Gastrocnemius medialis (tissue), 4 donors: Measurements from ENCODE around the gene BRPF1. TPM values are rescaled to one million over a fixed set of nuclear protein-coding genes. Genes with fewer than 3 reads are reported as not detected.

ENCODE experiments used
- ATAC-seq, 2 donors: fragments of 150-250 bp; one replicate each; pipeline ENCODE4 v1.9.1; 2016
- DNase-seq, 2 donors: peaks; one replicate each; pipeline ENCODE4 v3.0.0-alpha.2; 2019
- H3K27ac ChIP-seq, 4 donors: fragments of 200-600 bp; sonication (generic); 1 replicate in 1 of 4; 2 replicates in 3 of 4; pipeline ENCODE4 v1.5.1; 2016 to 2018; ENCODE audit warnings: mild to moderate bottlenecking in 2 of 4, moderate library complexity in 1 of 4
- H3K27me3 ChIP-seq, 3 donors: fragments of 200-600 bp; sonication (generic) in 2 of 3; 1 replicate in 1 of 3; 2 replicates in 2 of 3; pipeline versions ENCODE4 v1.5.1 to v1.6.0; 2016 to 2019; ENCODE audit warnings: mild to moderate bottlenecking in 1 of 3, moderate library complexity in 1 of 3
- H3K36me3 ChIP-seq, 2 donors: fragments of 200-600 bp; sonication (generic) in 1 of 2; one replicate each; pipeline ENCODE4 v1.5.1; 2017 to 2018
- H3K4me1 ChIP-seq, 2 donors: fragments of 200-600 bp; sonication (generic) in 1 of 2; one replicate each; pipeline ENCODE4 v1.5.1; 2016 to 2017; ENCODE audit warnings: mild to moderate bottlenecking in 2 of 2
- H3K4me3 ChIP-seq, 4 donors: fragments of 200-600 bp; sonication (generic) in 3 of 4; 1 replicate in 1 of 4; 2 replicates in 3 of 4; pipeline ENCODE4 v1.5.1; 2016 to 2019; ENCODE audit warnings: mild to moderate bottlenecking in 2 of 4
- H3K9me3 ChIP-seq, 3 donors: fragments of 200-600 bp; sonication (generic) in 2 of 3; 1 replicate in 1 of 3; 2 replicates in 2 of 3; pipeline ENCODE4 v1.5.1; 2016 to 2019
- POLR2A ChIP-seq, 2 donors: fragments of 450-650 bp; IDR thresholded peaks; one replicate each; pipeline ENCODE4 v1.6.1; 2017; ENCODE audit warnings: antibody characterized with exemption in 2 of 2, mild to moderate bottlenecking in 2 of 2, moderate library complexity in 2 of 2
- in situ Hi-C, 4 donors: fragments of 200-750 bp; cut with MboI; loops; one replicate each; pipeline versions ENCODE4 v1.15.0 to v1.8.0; 2017; ENCODE audit warnings: low sequenced_read_pairs in 4 of 4
- intact Hi-C: fragments of 100-400 bp; cut with DNase I; formaldehyde crosslinking; loops from one replicate; pipeline ENCODE4 v1.15.1; 2023; ENCODE audit warnings: low total_unique reads
- total RNA-seq, 4 donors: library from RNA; depleted of rRNA; stranded (reverse); fragments of >200 nt; gene quantifications; one replicate each; pipeline versions ENCODE4 v1.1.0 to v1.2.3, GENCODE V29; 2016
- TF ChIP-seq, protein P1 (sequence below), 5 experiments: fragments of 450-650 bp in 3 of 5; fragments of 200-600 bp in 2 of 5; sonication (generic) in 2 of 5; IDR thresholded peaks in 4 of 5; conservative IDR thresholded peaks in 1 of 5; 1 replicate in 4 of 5; 2 replicates in 1 of 5; pipeline ENCODE4 v1.5.1; 2016 to 2019; ENCODE audit warnings: antibody characterized with exemption in 5 of 5, mild to moderate bottlenecking in 3 of 5, moderate library complexity in 3 of 5

BRPF1 gene
- total RNA-seq, 4 donors from 2014 or later: 12.0 to 19.5 (median 14.7) TPM

DNA sequence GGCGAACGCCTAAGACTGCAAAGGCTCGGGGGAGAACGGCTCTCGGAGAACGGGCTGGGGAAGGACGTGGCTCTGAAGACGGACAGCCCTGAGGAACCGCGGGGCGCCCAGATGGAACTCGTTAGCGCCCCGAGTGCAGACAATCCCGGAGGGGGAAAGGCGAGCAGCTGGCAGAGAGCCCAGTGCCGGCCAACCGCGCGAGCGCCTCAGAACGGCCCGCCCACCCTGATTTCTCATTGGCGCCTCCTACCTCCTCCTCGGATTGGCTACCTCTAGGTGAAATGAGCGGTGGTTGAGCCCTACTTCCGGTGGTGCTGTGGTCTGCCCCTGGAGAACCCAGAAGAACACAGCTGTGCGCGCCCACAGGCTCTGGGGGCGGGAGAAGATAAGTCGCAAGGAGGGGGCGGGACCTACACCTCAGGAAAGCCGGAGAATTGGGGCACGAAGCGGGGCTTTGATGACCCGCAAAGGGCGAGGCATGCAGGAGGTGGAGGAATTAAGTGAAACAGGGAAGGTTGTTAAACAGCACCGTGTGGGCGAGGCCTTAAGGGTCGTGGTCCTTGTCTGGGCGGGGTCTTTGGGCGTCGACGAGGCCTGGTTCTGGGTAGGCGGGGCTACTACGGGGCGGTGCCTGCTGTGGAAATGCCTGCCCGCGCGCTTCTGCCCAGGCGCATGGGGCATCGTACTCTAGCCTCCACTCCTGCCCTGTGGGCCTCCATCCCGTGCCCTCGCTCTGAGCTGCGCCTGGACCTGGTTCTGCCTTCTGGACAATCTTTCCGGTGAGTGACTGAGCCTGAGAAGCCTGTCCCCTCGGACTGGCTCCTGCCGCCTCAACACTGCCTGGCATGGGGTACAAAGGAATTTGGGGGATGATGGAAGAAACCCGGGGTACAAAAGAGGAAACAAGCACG lies 18.4 kb downstream of the BRPF1 start, which contains the start of gene OGG1:
OGG1 (plus strand) TSS at position 308 of the 911 bp plus-strand sequence; CDS start at position 643, 335 bp downstream.
- DNase-seq (peak; percentile 98), ATAC-seq (peak; percentile 98)
- H3K4me3 ChIP-seq: peak within 1 kb of the TSS; percentile 77 to 95 (median 84)
- TF ChIP-seq POLR2A (IDR thresholded peaks at IDR 0.05): peak; percentile 56 to 74
- TF ChIP-seq, protein P1, sequence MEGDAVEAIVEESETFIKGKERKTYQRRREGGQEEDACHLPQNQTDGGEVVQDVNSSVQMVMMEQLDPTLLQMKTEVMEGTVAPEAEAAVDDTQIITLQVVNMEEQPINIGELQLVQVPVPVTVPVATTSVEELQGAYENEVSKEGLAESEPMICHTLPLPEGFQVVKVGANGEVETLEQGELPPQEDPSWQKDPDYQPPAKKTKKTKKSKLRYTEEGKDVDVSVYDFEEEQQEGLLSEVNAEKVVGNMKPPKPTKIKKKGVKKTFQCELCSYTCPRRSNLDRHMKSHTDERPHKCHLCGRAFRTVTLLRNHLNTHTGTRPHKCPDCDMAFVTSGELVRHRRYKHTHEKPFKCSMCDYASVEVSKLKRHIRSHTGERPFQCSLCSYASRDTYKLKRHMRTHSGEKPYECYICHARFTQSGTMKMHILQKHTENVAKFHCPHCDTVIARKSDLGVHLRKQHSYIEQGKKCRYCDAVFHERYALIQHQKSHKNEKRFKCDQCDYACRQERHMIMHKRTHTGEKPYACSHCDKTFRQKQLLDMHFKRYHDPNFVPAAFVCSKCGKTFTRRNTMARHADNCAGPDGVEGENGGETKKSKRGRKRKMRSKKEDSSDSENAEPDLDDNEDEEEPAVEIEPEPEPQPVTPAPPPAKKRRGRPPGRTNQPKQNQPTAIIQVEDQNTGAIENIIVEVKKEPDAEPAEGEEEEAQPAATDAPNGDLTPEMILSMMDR (IDR thresholded peaks at IDR 0.05 in 4 of 5, conservative IDR thresholded peaks at IDR 0.05 in 1 of 5): no peak
- H3K27ac ChIP-seq: peak within 1 kb of the TSS; percentile 88 to 99 (median 97)
- H3K27me3 ChIP-seq: no peaks in the 10 kb centered on the region
- in situ Hi-C loops: no loop called here
- intact Hi-C loops: loop anchor here (1.0 to 2.0 kb wide), 4 partner anchors 19 to 101 kb away; partner anchors contain the start of genes BRPF1, MTMR14, RPUSD3 and TADA3
- peaks cover 19 to 23% of the 10 kb centered on the region in 2 donors for H3K4me1 ChIP-seq
- H3K36me3 ChIP-seq: peaks cover 2 to 55% of the 10 kb centered on the region in 2 donors
- no peaks in the 10 kb centered on the region for H3K9me3 ChIP-seq

DNA sequence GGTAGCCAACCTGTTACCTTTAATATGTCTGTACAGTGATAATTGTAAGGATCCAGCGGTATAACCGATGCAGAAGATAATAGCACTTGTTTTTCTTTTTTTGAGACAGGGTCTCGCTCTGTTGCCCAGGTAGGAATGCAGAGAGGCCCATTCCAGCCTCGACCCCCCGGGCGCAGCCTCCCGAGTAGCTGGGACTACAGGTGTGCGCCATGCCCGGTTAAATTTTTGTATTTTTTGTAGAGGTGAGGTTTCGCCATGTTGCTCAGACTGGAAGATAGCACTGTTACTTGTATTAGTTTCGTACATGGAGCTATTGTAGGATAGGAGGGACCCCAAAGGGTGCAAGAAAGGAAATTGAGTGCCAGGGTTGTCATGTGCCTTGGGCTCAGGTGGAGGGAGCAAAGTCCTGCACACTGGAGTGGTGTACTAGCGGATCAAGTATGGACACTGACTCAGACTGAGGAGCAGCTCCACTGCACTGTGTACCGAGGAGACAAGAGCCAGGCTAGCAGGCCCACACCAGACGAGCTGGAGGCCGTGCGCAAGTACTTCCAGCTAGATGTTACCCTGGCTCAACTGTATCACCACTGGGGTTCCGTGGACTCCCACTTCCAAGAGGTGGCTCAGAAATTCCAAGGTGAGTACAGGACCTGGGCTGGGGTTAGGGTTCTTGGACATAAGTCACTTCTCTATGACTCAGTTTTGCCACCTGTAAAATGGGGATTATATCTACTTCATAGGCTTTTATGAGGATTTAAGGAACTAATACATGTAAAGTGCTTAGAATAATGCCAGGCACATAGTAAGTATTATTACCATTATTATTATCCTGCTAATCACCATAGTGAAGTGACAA lies 19.2 kb downstream of the BRPF1 start:
- H3K36me3 ChIP-seq: peaks cover 2 to 55% of the 10 kb centered on the region in 2 donors
- intact Hi-C loops: loop anchor here (1.0 kb wide), 1 partner anchor 94 kb away; the partner anchor contains the start of gene RPUSD3
- ATAC-seq: no peak

DNA sequence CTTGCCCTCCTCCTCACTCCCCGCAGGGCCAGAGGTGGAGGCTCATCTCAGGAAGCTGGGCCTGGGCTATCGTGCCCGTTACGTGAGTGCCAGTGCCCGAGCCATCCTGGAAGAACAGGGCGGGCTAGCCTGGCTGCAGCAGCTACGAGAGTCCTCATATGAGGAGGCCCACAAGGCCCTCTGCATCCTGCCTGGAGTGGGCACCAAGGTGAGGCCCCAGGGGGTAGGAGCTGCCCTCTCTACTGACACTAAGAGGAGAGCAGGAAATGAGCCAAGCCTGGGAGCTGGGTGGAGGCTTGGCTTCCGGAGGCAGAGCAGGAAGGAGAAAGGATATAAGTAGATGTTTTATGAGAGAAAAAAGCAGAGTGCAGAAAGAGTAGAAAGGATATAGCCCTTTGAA lies 23.1 kb downstream of the BRPF1 start:
- in situ Hi-C loops: no loop called here
- intact Hi-C loops: no loop called here

More for the DNA sequence above, 19.2 kb downstream of the BRPF1 start:
- no peaks in the 10 kb centered on the region for H3K27me3 ChIP-seq
- no peaks in the 10 kb centered on the region for H3K9me3 ChIP-seq
- H3K4me1 ChIP-seq: peaks cover 19 to 23% of the 10 kb centered on the region in 2 donors
- DNase-seq: no peak
- TF ChIP-seq, protein P1 (IDR thresholded peaks at IDR 0.05 in 4 of 5, conservative IDR thresholded peaks at IDR 0.05 in 1 of 5): no peak
- TF ChIP-seq POLR2A (IDR thresholded peaks at IDR 0.05): no peak
- H3K27ac ChIP-seq: peak overlapping the region; percentile 88 to 99 (median 97)
- H3K4me3 ChIP-seq: peak overlapping the region; percentile 77 to 95 (median 84)
- in situ Hi-C loops: no loop called here

DNA sequence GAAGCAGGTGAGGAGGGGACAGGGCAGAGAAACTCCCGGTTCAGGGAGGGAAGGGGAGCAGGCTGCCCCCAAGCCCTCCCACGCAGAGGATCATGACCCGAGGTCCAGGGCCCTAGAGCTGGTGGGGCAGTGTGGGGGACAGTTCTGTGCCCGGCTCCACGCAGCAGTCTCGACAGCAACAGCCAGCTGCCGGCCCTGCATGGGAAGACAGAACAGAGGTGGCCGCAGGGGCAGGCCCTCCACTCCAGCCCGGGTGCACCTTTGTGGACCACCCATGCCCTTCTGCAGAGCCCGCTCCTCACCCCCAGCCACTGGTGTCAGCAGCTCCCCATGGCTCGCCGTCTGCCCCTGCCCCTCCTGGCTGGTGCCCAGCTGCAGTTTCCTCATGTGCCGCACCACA lies 25.9 kb downstream of the BRPF1 start:
- no peaks in the 10 kb centered on the region for H3K4me1 ChIP-seq
- in situ Hi-C loops (no loop called here), intact Hi-C loops (no loop called here)
- H3K27ac ChIP-seq: no peak overlapping the region
- no peak for TF ChIP-seq POLR2A (IDR thresholded peaks at IDR 0.05)
- TF ChIP-seq, protein P1 (IDR thresholded peaks at IDR 0.05 in 4 of 5, conservative IDR thresholded peaks at IDR 0.05 in 1 of 5): no peak
- H3K4me3 ChIP-seq: no peak overlapping the region
- ATAC-seq (no peak), DNase-seq (no peak)
- no peaks in the 10 kb centered on the region for H3K9me3 ChIP-seq
- H3K27me3 ChIP-seq: no peaks in the 10 kb centered on the region
- H3K36me3 ChIP-seq: peaks cover 0 to 55% of the 10 kb centered on the region in 2 donors

More for the DNA sequence above, 23.1 kb downstream of the BRPF1 start:
- TF ChIP-seq POLR2A (IDR thresholded peaks at IDR 0.05): no peak
- TF ChIP-seq, protein P1 (IDR thresholded peaks at IDR 0.05 in 4 of 5, conservative IDR thresholded peaks at IDR 0.05 in 1 of 5): no peak
- Histone ChIP-seq H3K27me3 (no peaks in the 10 kb centered on the region), H3K4me1 (peaks cover 13 to 16% of the 10 kb centered on the region in 2 donors), H3K4me3 (no peak overlapping the region), H3K9me3 (no peaks in the 10 kb centered on the region), H3K27ac (peak overlapping the region in 2 of 4 donors; percentile 30 to 35), H3K36me3 (peaks cover 0 to 67% of the 10 kb centered on the region in 2 donors)
- DNase-seq (no peak), ATAC-seq (no peak)
